GM12878 (cell line): Measurements from ENCODE around the gene TOMM22. TPM values are rescaled to one million over a fixed set of nuclear protein-coding genes. Genes with fewer than 3 reads are reported as not detected.

Experiments used
- ATAC-seq: fragments of 200-7000 bp; cut with Tn5 transposase; 3 replicates; pipeline ENCODE4 v1.9.1; 2020; ENCODE audit warnings: mild to moderate bottlenecking, moderate library complexity
- BruUV-seq: library from RNA; stranded (reverse); fragments of 400-500 nt; replicated peaks from 2 replicates; lab custom pipeline; 2021; lab: Mats Ljungman, UMichigan
- CTCF ChIA-PET: fragments of 300-600 bp; sonication (Branson Sonifier 250); formaldehyde crosslinking; extraction: SDS; loops from one replicate; lab custom pipeline; 2021; ENCODE audit warnings: inconsistent platforms; lab: Yijun Ruan, JAX
- POLR2A ChIA-PET: fragments of 350-600 bp; formaldehyde crosslinking; extraction: SDS; loops from one replicate; lab custom pipeline; 2021; ENCODE audit warnings: inconsistent platforms; lab: Charles Lee
- RAD21 ChIA-PET: fragments of 300-600 bp; sonication (Branson Sonifier 250); formaldehyde crosslinking; loops from one replicate; lab custom pipeline; 2023; ENCODE audit warnings: antibody characterized with exemption; ENCODE audit not compliant: unreplicated experiment; lab: Charles Lee
- SMC1A ChIA-PET: fragments of 300-600 bp; sonication (Branson Sonifier 250); formaldehyde crosslinking; loops from one replicate; lab custom pipeline; 2023; ENCODE audit not compliant: unreplicated experiment, uncharacterized antibody; lab: Charles Lee
- DNase-seq: peaks from one replicate; pipeline ENCODE4 v3.0.0-alpha.2; 2011; ENCODE audit warnings: low read depth, low spot score
- FAIRE-seq: peaks from 3 replicates; lab custom pipeline; 2011; peaks lifted over from hg19 to GRCh38; lab: Jason Lieb, UNC
- H2AFZ ChIP-seq: 2 replicates; pipeline ENCODE4 v1.6.0; 2011; ENCODE audit warnings: low read depth, low read length, control low read depth; ENCODE audit not compliant: control insufficient read depth
- H3K27ac ChIP-seq: 2 replicates; pipeline ENCODE4 v1.5.1; 2011; ENCODE audit warnings: control low read depth; ENCODE audit not compliant: control insufficient read depth, insufficient read depth
- H3K27me3 ChIP-seq, 2 experiments: replicated peaks in 1 of 2; 2 replicates each; pipeline versions ENCODE4 v1.6.0 to v1.6.1; 2011; ENCODE audit warnings: low read length in 1 of 2; ENCODE audit not compliant: control insufficient read depth in 2 of 2, insufficient read depth in 2 of 2
- H3K36me3 ChIP-seq, 2 experiments: 2 replicates each; pipeline ENCODE4 v1.5.1; 2011; ENCODE audit warnings: low read length in 1 of 2; ENCODE audit not compliant: control insufficient read depth in 2 of 2, insufficient read depth in 2 of 2
- H3K4me1 ChIP-seq: 2 replicates; pipeline ENCODE4 v1.6.1; 2011; ENCODE audit warnings: mild to moderate bottlenecking, low read length, moderate library complexity, mixed read lengths; ENCODE audit not compliant: control insufficient read depth, insufficient read depth
- H3K4me2 ChIP-seq: 2 replicates; pipeline ENCODE4 v1.6.0; 2011; ENCODE audit warnings: control low read depth; ENCODE audit not compliant: control insufficient read depth, insufficient read depth
- H3K4me3 ChIP-seq: fragments of 200-600 bp; sonication (generic); 2 replicates; pipeline ENCODE4 v1.5.1; 2016
- H3K79me2 ChIP-seq: 2 replicates; pipeline ENCODE4 v1.6.0; 2011; ENCODE audit warnings: low read length; ENCODE audit not compliant: control insufficient read depth, insufficient read depth
- H3K9ac ChIP-seq: 2 replicates; pipeline ENCODE4 v1.8.0; 2011; ENCODE audit warnings: low read length, control low read depth, mixed read lengths; ENCODE audit not compliant: control insufficient read depth, insufficient read depth
- H3K9me3 ChIP-seq: replicated peaks from 3 replicates; pipeline ENCODE4 v1.5.1; 2011; ENCODE audit warnings: mild to moderate bottlenecking, low read length; ENCODE audit not compliant: control insufficient read depth, insufficient read depth
- H4K20me1 ChIP-seq: 2 replicates; pipeline ENCODE4 v1.6.0; 2011; ENCODE audit not compliant: control insufficient read depth, insufficient read depth
- ASH2L ChIP-seq: fragments of 300-600, 200-600 bp; sonication (generic); IDR thresholded peaks from 2 replicates; pipeline ENCODE4 v1.6.1; 2017; ENCODE audit warnings: low read depth, mild to moderate bottlenecking, borderline replicate concordance
- ATF3 ChIP-seq: IDR thresholded peaks from 2 replicates; pipeline ENCODE4 v1.6.1; 2011; ENCODE audit warnings: low read depth, mild to moderate bottlenecking, low read length, moderate library complexity, borderline replicate concordance; ENCODE audit errors: extremely low read depth
- BCL11A ChIP-seq: IDR thresholded peaks from 2 replicates; pipeline ENCODE4 v1.6.1; 2011; ENCODE audit warnings: low read depth, low read length
- CEBPZ ChIP-seq: fragments of 150-350 bp; IDR thresholded peaks from 2 replicates; pipeline ENCODE4 v1.6.1; 2016; ENCODE audit warnings: low read depth, low read length
- HCFC1 ChIP-seq: fragments of 150-350 bp; IDR thresholded peaks from 2 replicates; pipeline ENCODE4 v1.6.1; 2014; ENCODE audit warnings: low read length
- IRF3 ChIP-seq: fragments of 450-650 bp; IDR thresholded peaks from 2 replicates; pipeline ENCODE4 v1.6.1; 2014; ENCODE audit warnings: mild to moderate bottlenecking
- MYC ChIP-seq: IDR thresholded peaks from 2 replicates; pipeline ENCODE4 v1.6.1; 2011; ENCODE audit warnings: mild to moderate bottlenecking, low read length, moderate library complexity, inconsistent platforms; ENCODE audit not compliant: insufficient read depth, insufficient replicate concordance, insufficient read length, severe bottlenecking
- NFIC ChIP-seq: IDR thresholded peaks from 2 replicates; pipeline ENCODE4 v1.6.1; 2012; ENCODE audit warnings: low read depth, mild to moderate bottlenecking, inconsistent platforms, low read length, moderate library complexity
- NR2C1 ChIP-seq: fragments of 450-650 bp; IDR thresholded peaks from 2 replicates; pipeline ENCODE4 v1.6.1; 2017; ENCODE audit warnings: antibody characterized with exemption, mild to moderate bottlenecking, moderate library complexity
- SREBF1 ChIP-seq: IDR thresholded peaks from 2 replicates; pipeline ENCODE4 v1.6.1; 2012; ENCODE audit warnings: mild to moderate bottlenecking, low read length
- ZNF24 ChIP-seq: fragments of 450-650 bp; IDR thresholded peaks from 2 replicates; pipeline ENCODE4 v1.6.1; 2017; ENCODE audit warnings: antibody characterized with exemption, mild to moderate bottlenecking
- WGBS: methylation state at CpG from one replicate; pipeline ENCODE4 v1.1.6; 2016; ENCODE audit warnings: low lambda C conversion rate; ENCODE audit not compliant: insufficient replicate concordance, insufficient coverage; ENCODE audit errors: missing lambda C conversion rate; 5-methylcytosine and 5-hydroxymethylcytosine counted together
- in situ Hi-C: fragments of 300-500 bp; cut with MboI; formaldehyde crosslinking; loops from 9 replicates; pipeline ENCODE4 v1.14.3; 2018; ENCODE audit warnings: mixed read lengths
- intact Hi-C: fragments of 100-400 bp; cut with micrococcal nuclease; formaldehyde crosslinking; loops from one replicate; pipeline ENCODE4 v1.14.2; 2022; ENCODE audit not compliant: unreplicated experiment
- polyA plus RNA-seq, 11 experiments: library from polyadenylated mRNA; depleted of rRNA in 4 of 11; unstranded in 6 of 11; stranded (reverse) in 5 of 11; fragments of >200 nt; fragmentation: Nextera tagmentation in 4 of 11; fragmentation: Illumina TruSeq in 1 of 11; extraction: Ambion mirVana in 4 of 11; extraction: Trizol in 1 of 11; gene quantifications; 1 replicate in 1 of 11; 2 replicates in 10 of 11; pipeline versions ENCODE4 v1.2.1 to v1.2.3, GENCODE V29; 2011 to 2016; ENCODE audit warnings: inconsistent platforms in 2 of 11, missing spikeins in 2 of 11, low read depth in 1 of 11
- total RNA-seq, 4 experiments: library from RNA; depleted of rRNA in 3 of 4; stranded (reverse); fragments of >200 nt in 3 of 4; fragmentation: Illumina TruSeq in 1 of 4; extraction: Trizol in 1 of 4; gene quantifications; 2 replicates each; pipeline versions ENCODE4 v1.2.1 to v1.2.3, GENCODE V29; 2013 to 2021

Gene TOMM22
- total and polyA plus RNA-seq, 10 of the 15 experiments (the other 5 are each of a cell fraction or from before 2014, with no cell fraction given) = 37.6 to 197 (median 94.9) TPM

GRCh38 chr22:38710866-38711265 lies 29.1 kb downstream of the TOMM22 start:
- Histone ChIP-seq H3K4me1 (peaks cover 17% of the 10 kb centered on the region), H4K20me1 (peaks cover 24% of the 10 kb centered on the region), H3K9me3 (no peaks in the 10 kb centered on the region), H3K4me3 (no peak overlapping the region), H3K27me3 (no peaks in the 10 kb centered on the region), H3K79me2 (peaks cover 89% of the 10 kb centered on the region), H2AFZ (no peak overlapping the region), H3K27ac (no peak overlapping the region), H3K9ac (no peak overlapping the region)
- no peak for ATAC-seq
- RAD21 ChIA-PET = no interaction called here
- CTCF ChIA-PET = interaction anchor here (1.3 kb wide), 2 partner anchors 41 to 55 kb away, joined by 3 to 4 read pairs; no protein-coding TSS in a partner anchor
- no peak for DNase-seq
- no peak for FAIRE-seq
- intact Hi-C loops = no loop called here
- POLR2A ChIA-PET = no interaction called here
- TF ChIP-seq MYC = no peak
- no peak for TF ChIP-seq IRF3
- no peak for TF ChIP-seq NFIC
- TF ChIP-seq HCFC1 = no peak
- no peak for TF ChIP-seq CEBPZ
- TF ChIP-seq SREBF1 = no peak
- no peak for TF ChIP-seq ZNF24
- no peak for TF ChIP-seq ASH2L
- TF ChIP-seq ATF3 = no peak
- TF ChIP-seq BCL11A = no peak
- no peak for TF ChIP-seq NR2C1
- TF ChIP-seq, all 136 proteins: peak for 0
- no TSS peak for BruUV-seq
- H3K36me3 ChIP-seq = peaks cover 5 to 14% of the 10 kb centered on the region in 2 experiments
- SMC1A ChIA-PET = no interaction called here
- WGBS = 45% methylated on average over 3 of the region's 3 CpGs
- in situ Hi-C loops = no loop called here
- H3K4me2 ChIP-seq = peak overlapping the region; percentile 15; the same call in 1 of the 2 replicates
